ACC112 (cell line): ENCODE data around the gene RAB7A.

ENCODE experiments used
- H2AFZ ChIP-seq: fragments of 200-600 bp; sonication (generic); one replicate; pipeline ENCODE4 v1.6.0; 2017; ENCODE audit warnings: antibody characterized with exemption, low read length; ENCODE audit not compliant: unreplicated experiment
- H3K27ac ChIP-seq: fragments of 200-600 bp; sonication (generic); 2 replicates; pipeline ENCODE4 v1.5.1; 2014; ENCODE audit warnings: low read depth, mild to moderate bottlenecking, antibody characterized with exemption, low read length, moderate library complexity
- H3K27me3 ChIP-seq: fragments of 200-600 bp; sonication (generic); 2 replicates; pipeline ENCODE4 v1.6.1; 2014; ENCODE audit warnings: mild to moderate bottlenecking, antibody characterized with exemption, low read length, moderate library complexity, mixed read lengths; ENCODE audit not compliant: insufficient read depth
- H3K36me3 ChIP-seq: fragments of 200-600 bp; sonication (generic); 2 replicates; pipeline ENCODE4 v1.6.1; 2016; ENCODE audit warnings: mild to moderate bottlenecking, antibody characterized with exemption, low read length, moderate library complexity, mixed read lengths; ENCODE audit not compliant: insufficient read depth
- H3K4me1 ChIP-seq: fragments of 200-600 bp; sonication (generic); one replicate; pipeline ENCODE4 v1.6.1; 2016; ENCODE audit warnings: low read length, mixed read lengths; ENCODE audit not compliant: insufficient read depth, unreplicated experiment, control insufficient read depth
- H3K4me3 ChIP-seq: fragments of 200-600 bp; sonication (generic); 2 replicates; pipeline ENCODE4 v1.5.1; 2014; ENCODE audit warnings: mild to moderate bottlenecking, low read depth, low read length
- H3K79me2 ChIP-seq: fragments of 200-600 bp; sonication (generic); one replicate; pipeline ENCODE4 v1.6.0; 2016; ENCODE audit warnings: low read length; ENCODE audit not compliant: control insufficient read depth, unreplicated experiment, insufficient read depth

RAB7A gene

GRCh38 chr3:128787256-128788253 is 61.6 kb downstream of the RAB7A start:
- Histone ChIP-seq H3K36me3 (no peaks in the 10 kb centered on the region), H3K4me3 (peak overlapping the region; percentile 34; the same call in 1 of the 2 replicates), H3K27ac (peak overlapping the region; percentile 62), H3K79me2 (peaks cover 94% of the 10 kb centered on the region), H3K27me3 (no peaks in the 10 kb centered on the region), H3K4me1 (peaks cover 44% of the 10 kb centered on the region), H2AFZ (no peak overlapping the region)

DNA sequence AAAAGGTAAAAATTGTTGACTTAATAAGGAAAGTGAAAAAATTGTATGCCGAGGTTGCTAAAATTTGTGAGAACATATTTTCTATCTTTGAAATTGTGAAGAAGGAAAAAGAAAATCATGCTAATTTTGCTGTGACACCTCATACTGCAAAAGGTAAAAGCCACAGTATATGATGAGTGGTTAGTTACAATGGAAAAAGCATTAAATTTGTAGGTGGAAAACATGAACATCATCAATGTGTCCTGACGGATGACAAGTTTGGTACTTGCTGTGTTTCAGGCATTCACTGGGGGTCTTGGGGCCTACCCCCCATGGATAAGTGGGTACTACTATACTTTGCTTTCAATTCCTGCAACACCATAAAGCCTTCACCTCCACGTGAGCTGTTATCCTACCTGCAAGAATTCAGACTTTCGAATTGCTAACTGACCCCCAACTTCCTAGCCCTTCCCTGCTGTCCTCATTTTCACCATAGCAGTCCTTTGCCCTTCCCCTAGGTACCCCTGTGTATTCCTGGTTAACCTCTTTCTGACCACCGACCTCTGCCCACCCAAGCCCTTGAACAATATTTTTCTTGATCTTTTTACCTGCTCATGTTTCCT is 62.4 kb downstream of the RAB7A start:
- Histone ChIP-seq H3K79me2 (peaks cover 88% of the 10 kb centered on the region), H3K36me3 (no peaks in the 10 kb centered on the region), H2AFZ (no peak overlapping the region), H3K4me3 (peak overlapping the region; percentile 34; the same call in 1 of the 2 replicates), H3K27me3 (no peaks in the 10 kb centered on the region), H3K4me1 (peaks cover 46% of the 10 kb centered on the region), H3K27ac (peak overlapping the region; percentile 62; the same call in 1 of the 2 replicates)

- no peak overlapping the region for H3K4me3 ChIP-seq
Observed at GRCh38 chr3:128794067-128794768, 68.2 kb downstream of the RAB7A start.

GRCh38 chr3:128794770-128795649 is 69.0 kb downstream of the RAB7A start:
- H3K27ac ChIP-seq = peak overlapping the region; percentile 46
- H2AFZ ChIP-seq = no peak overlapping the region
- no peaks in the 10 kb centered on the region for H3K27me3 ChIP-seq
- H3K4me3 ChIP-seq = no peak overlapping the region
- peaks cover 59% of the 10 kb centered on the region for H3K79me2 ChIP-seq
- peaks cover 21% of the 10 kb centered on the region for H3K4me1 ChIP-seq
- peaks cover 29% of the 10 kb centered on the region for H3K36me3 ChIP-seq

More at GRCh38 chr3:128794067-128794768, 68.2 kb downstream of the RAB7A start:
- Histone ChIP-seq H3K27ac (peak overlapping the region; percentile 46), H3K4me1 (peaks cover 26% of the 10 kb centered on the region), H2AFZ (no peak overlapping the region), H3K27me3 (no peaks in the 10 kb centered on the region), H3K36me3 (peaks cover 22% of the 10 kb centered on the region), H3K79me2 (peaks cover 60% of the 10 kb centered on the region)

- Histone ChIP-seq H3K4me1 (peaks cover 23% of the 10 kb centered on the region), H3K36me3 (peaks cover 40% of the 10 kb centered on the region), H3K79me2 (peaks cover 40% of the 10 kb centered on the region)
Observed at GRCh38 chr3:128799653-128800052, 73.7 kb downstream of the RAB7A start.

DNA sequence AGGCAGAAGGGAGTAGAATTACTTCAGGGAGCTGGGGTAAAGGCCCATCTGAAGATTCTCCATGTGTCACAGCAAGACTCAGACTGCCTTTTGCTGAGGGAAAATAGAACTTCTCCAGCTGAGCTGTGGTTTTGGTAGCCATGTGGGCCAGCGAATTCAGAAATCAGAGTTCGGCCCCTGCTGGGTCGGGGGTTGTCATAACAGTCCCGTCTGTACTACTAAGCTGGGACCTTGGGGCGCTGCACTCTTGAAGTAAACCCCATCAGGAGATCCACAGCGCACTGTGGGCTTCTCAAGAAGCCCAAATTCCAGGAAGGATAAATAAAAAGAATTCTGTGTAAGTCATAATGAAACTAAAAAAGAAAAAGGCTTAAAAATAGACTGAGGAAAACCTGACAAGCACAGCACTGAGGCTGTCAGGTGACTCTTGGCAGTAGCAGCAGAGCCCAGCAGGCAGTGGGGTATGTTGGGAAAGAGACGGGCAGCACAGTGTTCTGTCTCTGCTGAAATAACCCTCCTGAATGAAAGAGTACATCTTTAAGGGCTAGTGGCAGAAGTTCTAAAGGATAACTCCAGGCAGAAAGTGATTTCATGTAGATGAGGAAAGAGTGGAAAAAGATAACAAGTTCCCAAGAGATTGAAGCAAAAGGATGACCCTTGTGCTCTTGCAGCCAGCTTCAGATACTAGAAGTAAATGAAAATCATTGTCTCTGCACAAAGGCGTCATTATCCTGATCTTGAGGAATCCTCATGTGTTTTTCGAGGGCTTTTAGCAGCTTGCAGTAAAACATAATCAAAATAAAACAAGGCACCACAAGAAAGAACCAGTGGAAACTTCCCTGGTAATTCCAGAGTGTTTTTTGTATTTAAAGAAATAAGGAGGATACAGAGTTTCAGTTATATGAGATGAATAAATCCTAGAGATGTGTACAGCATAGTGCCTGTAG is 74.5 kb downstream of the RAB7A start:
- H3K36me3 ChIP-seq = peaks cover 40% of the 10 kb centered on the region
- peaks cover 25% of the 10 kb centered on the region for H3K4me1 ChIP-seq
- no peak overlapping the region for H2AFZ ChIP-seq
- no peak overlapping the region for H3K4me3 ChIP-seq
- peaks cover 39% of the 10 kb centered on the region for H3K79me2 ChIP-seq
- no peak overlapping the region for H3K27ac ChIP-seq
- no peaks in the 10 kb centered on the region for H3K27me3 ChIP-seq

More at GRCh38 chr3:128799653-128800052, 73.7 kb downstream of the RAB7A start:
- Histone ChIP-seq H3K27ac (no peak overlapping the region), H3K4me3 (no peak overlapping the region), H3K27me3 (no peaks in the 10 kb centered on the region), H2AFZ (no peak overlapping the region)

DNA sequence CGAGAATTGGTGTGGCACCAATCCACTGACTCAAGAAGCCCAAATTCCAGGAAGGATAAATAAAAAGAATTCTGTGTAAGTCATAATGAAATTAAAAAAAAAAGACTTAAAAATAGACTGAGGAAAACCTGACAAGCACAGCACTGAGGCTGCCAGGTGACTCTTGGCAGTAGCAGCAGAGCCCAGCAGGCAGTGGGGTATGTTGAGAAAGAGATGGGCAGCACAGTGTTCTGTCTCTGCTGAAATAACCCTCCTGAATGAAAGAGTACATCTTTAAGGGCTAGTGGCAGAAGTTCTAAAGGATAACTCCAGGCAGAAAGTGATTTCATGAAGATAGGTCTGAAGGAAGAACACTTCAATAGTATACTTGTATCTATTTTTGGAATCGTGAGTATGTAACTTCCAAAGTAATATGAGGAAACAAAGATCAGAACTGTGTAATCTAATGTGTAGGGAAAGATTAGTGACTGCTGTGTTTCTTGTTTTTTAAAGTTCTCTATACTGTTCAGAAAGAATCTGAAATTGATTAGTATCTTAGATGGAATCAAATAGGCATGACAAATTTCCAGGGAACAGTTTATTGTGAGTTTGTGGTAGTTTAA is 75.9 kb downstream of the RAB7A start:
- peaks cover 36% of the 10 kb centered on the region for H3K79me2 ChIP-seq
- no peak overlapping the region for H3K27ac ChIP-seq
- no peak overlapping the region for H2AFZ ChIP-seq
- peaks cover 51% of the 10 kb centered on the region for H3K36me3 ChIP-seq
- no peak overlapping the region for H3K4me3 ChIP-seq
- peaks cover 36% of the 10 kb centered on the region for H3K4me1 ChIP-seq
- H3K27me3 ChIP-seq = no peaks in the 10 kb centered on the region

GRCh38 chr3:128803307-128803706 is 77.3 kb downstream of the RAB7A start:
- peaks cover 36% of the 10 kb centered on the region for H3K79me2 ChIP-seq
- peak overlapping the region; percentile 18; the same call in 1 of the 2 replicates for H3K27ac ChIP-seq
- 0 out of 2 replicates have a peak overlapping the region, but pooled peaks have one; percentile 62 for H3K4me3 ChIP-seq
- H2AFZ ChIP-seq = no peak overlapping the region
- no peaks in the 10 kb centered on the region for H3K27me3 ChIP-seq
- peaks cover 36% of the 10 kb centered on the region for H3K4me1 ChIP-seq
- peaks cover 44% of the 10 kb centered on the region for H3K36me3 ChIP-seq
